Subcutaneous adipose tissue (tissue), 4 donors: ENCODE measurements around the gene AHSG. TPM values are rescaled to one million over a fixed set of nuclear protein-coding genes. Genes with fewer than 3 reads are reported as not detected.

ENCODE experiments used
- total RNA-seq, 4 donors: library from RNA; depleted of rRNA; stranded (reverse); fragments of >200 nt; gene quantifications; one replicate each; pipeline ENCODE4 v1.1.0, GENCODE V29; 2016
- TF ChIP-seq, protein P1 (sequence below): fragments of 450-650 bp; IDR thresholded peaks from one replicate; pipeline ENCODE4 v1.5.1; 2016; ENCODE audit warnings: low read depth, mild to moderate bottlenecking, control low read depth, antibody characterized with exemption, moderate library complexity

The AHSG gene
- total RNA-seq, 4 donors from 2014 or later = not detected

DNA sequence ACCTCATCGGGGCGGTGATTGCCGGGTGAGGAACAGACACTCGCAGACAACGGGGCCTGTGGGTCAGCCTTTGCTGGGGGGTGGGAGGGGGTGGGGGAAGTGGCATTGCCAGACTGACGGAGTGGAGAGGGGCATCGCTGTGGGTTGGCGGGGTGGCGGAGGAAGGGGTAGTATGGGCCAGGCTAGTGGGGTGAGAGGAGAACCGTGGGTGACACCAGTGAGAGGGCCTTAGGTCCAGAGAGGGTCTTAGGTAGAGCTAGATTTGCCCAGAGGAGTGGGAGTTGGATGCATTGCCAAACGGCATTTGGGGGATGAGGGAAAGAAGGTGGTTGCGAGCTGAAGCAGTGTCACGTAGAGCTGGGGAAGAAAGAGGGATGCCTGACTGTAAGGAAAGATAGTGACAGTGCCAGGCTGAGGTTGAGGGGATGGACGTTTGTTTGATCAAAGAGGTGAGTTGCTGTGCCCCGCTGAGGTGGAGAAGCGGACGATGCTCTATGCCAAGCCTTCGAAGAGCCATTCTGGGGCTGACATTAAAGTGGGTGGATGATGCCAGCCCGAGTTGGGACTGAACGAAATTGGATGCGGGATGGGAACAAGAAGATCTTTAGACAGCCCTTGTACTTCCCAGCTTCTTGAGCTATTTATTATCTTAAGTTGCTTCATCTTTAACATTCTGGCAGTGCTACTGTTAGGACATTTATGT lies 41.8 kb upstream of the AHSG start:
- TF ChIP-seq, protein P1, sequence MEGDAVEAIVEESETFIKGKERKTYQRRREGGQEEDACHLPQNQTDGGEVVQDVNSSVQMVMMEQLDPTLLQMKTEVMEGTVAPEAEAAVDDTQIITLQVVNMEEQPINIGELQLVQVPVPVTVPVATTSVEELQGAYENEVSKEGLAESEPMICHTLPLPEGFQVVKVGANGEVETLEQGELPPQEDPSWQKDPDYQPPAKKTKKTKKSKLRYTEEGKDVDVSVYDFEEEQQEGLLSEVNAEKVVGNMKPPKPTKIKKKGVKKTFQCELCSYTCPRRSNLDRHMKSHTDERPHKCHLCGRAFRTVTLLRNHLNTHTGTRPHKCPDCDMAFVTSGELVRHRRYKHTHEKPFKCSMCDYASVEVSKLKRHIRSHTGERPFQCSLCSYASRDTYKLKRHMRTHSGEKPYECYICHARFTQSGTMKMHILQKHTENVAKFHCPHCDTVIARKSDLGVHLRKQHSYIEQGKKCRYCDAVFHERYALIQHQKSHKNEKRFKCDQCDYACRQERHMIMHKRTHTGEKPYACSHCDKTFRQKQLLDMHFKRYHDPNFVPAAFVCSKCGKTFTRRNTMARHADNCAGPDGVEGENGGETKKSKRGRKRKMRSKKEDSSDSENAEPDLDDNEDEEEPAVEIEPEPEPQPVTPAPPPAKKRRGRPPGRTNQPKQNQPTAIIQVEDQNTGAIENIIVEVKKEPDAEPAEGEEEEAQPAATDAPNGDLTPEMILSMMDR = no peak

DNA sequence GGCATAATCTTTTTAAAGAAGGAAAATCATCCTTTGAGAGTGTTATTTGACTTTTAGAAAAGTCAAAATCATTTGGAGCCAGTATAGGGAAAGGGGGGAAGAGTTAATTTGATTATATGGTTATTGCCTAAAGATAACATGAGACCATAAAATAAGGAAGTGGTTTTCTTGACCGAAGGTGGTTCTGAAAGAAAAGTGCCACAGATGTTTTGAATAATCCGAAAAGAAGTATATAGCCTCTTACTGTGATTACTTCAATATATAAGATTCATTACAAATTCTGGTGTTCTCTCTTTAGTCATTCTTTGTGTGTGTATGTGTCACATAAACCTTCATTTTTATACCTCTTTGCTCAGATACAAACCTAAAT lies 41.2 kb upstream of the AHSG start:
- TF ChIP-seq, protein P1 = no peak

DNA sequence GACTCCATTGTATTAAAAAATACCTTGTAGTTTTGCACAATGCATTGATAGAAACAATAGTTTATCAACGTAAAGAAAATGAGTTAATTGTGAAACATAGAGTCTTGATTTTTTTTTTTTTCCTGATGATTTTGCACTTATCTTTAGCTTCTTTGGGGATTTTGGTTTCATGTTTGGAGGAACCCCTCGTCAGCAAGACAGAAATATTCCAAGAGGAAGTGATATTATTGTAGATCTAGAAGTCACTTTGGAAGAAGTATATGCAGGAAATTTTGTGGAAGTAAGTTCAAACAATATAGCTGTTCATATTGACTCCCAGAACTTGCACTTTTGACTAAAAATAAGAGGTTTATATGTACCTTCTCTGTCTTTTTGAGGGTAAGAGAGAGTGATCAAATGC lies 35.3 kb upstream of the AHSG start:
- TF ChIP-seq, protein P1 = no peak

DNA sequence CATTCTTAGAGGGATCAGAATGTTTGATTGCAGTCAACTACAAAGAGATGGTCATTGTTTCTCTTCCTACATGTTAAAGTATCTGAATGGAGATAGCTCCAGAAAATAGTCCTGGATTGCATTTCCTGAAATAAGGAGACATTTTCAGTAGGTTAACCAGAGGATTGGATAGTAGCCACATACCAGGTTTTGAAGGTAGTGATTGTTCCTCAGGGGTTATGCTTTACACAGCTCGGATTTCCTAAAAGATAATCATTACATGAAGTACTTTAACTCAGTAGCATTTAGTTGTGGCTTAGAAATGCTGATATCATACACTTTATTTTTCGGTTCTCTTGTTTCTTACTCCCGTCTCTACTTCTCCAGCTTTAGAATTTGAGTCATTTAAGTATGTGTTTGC lies 32.1 kb upstream of the AHSG start:
- TF ChIP-seq, protein P1 = no peak

DNA sequence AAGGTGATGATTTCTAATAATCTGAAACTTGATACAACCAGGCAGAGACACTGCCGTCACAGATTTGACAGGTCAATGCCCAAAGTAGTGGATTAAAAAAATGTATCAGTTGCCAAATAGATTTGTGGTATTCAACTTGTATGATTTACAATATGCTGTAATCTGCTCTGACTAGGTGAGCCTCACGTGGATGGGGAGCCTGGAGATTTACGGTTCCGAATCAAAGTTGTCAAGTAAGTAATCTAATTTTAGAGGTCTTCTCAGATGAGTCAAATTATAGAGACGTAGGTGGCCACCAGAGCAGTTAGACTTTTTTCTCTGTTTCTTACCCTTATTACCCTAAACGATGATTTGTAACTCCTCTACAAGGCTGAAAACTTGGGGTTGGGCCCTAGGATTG lies 30.3 kb upstream of the AHSG start:
- TF ChIP-seq, protein P1 = no peak

DNA sequence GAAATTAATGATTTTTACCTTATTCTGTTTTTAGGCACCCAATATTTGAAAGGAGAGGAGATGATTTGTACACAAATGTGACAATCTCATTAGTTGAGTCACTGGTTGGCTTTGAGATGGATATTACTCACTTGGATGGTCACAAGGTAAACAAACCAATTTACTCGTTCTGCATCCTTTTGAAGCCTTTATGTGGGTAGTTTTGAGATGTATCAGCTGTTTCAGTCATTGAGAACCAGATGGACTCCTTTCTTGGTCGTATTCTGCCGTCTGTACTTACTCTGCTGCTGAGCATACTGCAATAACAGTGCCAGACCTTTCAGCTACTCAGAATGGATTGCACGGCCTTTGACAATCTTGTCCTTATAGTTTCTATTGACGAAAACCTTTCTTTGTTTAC lies 29.0 kb upstream of the AHSG start:
- TF ChIP-seq, protein P1 = no peak

DNA sequence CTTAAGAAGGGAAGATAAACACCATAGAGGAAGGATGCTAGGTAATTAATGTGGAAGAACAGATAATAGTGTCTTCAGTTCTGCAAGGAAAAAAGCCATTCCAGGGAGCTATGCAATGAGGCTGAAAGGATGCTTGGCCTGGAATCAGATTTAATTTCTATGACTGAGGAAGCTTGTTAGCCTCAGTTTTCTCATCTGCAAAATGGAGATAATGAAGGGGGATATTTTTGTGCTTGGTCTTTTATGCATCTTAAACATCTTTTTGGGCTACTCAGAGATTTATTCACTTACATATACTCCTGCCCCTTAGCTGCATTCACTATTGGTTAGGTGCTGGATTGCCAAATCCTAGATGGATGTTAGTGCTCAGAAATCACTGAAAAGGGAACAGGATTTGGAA lies 25.7 kb upstream of the AHSG start:
- TF ChIP-seq, protein P1 = no peak
